ENCODE data around the gene LTBP1.

LTBP1 gene

DNA sequence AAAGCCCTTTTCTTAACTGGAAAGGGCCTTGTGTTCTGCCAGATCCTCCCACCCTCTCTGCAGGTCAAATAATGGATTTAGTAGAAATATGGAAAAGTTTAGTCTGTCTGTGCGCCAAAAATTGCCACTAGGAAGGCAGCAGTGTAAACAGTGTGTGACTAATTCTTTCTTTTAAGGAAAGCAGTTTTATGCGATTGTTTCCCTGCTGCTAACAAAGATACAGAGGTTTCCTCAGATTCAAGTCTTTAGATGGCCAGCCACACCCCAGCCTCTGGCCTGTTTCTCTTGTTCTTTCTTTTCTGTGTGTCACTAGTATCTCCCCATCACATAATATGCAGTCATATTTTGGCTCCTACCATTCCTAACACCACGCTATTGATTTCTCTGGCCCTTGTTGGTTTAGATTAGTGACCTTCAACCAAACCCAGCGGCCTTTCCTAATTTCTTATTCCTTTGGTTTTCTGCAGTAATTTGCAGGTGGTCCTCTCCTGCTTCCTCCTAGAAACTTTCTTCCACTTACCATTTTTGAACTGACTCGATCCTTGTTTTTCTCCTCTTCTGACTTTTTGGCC lies 157.4 kb downstream of the LTBP1 start:
- H3K9ac ChIP-seq (ENCODE audit: low read length) = peak overlapping the region; percentile 52
- no peak overlapping the region for H2AK5ac ChIP-seq (ENCODE audit: low read length, severe bottlenecking)
- H3K79me1 ChIP-seq (replicated peaks; ENCODE audit: low read length, poor library complexity, severe bottlenecking) = no peaks in the 10 kb centered on the region
- H3K4ac ChIP-seq (ENCODE audit: low read depth in 1 of 2, low read length in 2 of 2) = peak overlapping the region; percentile 10 to 22
- DNase-seq = peak; percentile 74
- peak overlapping the region; percentile 50 for H2BK120ac ChIP-seq (ENCODE audit: low read depth, low read length)
- no peaks in the 10 kb centered on the region for H3K27me3 ChIP-seq (ENCODE audit: control insufficient read depth in 1 of 2, insufficient read depth in 1 of 2, low read length in 2 of 2)
- no peak overlapping the region for H2AFZ ChIP-seq (ENCODE audit: low read depth, low read length)
- no peaks in the 10 kb centered on the region for H3K9me3 ChIP-seq (ENCODE audit: control insufficient read depth, low read length)
- WGBS = 55% methylated on average over 5 of the region's 5 CpGs
- no peak overlapping the region for H2BK15ac ChIP-seq (ENCODE audit: low read depth, poor library complexity, severe bottlenecking)
- H4K91ac ChIP-seq (ENCODE audit: low read length) = no peak overlapping the region
- H3K27ac ChIP-seq (ENCODE audit: low read length, poor library complexity, severe bottlenecking) = no peak overlapping the region
- H3K14ac ChIP-seq (ENCODE audit: low read length in 2 of 2) = no peak overlapping the region
- H3K18ac ChIP-seq (ENCODE audit: low read depth in 1 of 2, low read length in 2 of 2) = peak overlapping the region in 1 of 2 experiments; percentile 91
- no peak overlapping the region for H3K4me3 ChIP-seq (ENCODE audit: insufficient read depth in 1 of 2, low read depth in 1 of 2, low read length in 2 of 2)
- H2BK12ac ChIP-seq (ENCODE audit: low read length in 2 of 2) = peak overlapping the region in 1 of 2 experiments; percentile 29
- H3K4me2 ChIP-seq (ENCODE audit: low read length, poor library complexity, severe bottlenecking) = no peak overlapping the region
- no peak overlapping the region for H3K23ac ChIP-seq (ENCODE audit: low read length in 2 of 2)
- H2BK5ac ChIP-seq (ENCODE audit: low read depth, low read length, poor library complexity, severe bottlenecking) = no peak overlapping the region
- peaks cover 4% of the 10 kb centered on the region for H3K4me1 ChIP-seq (ENCODE audit: control insufficient read depth, insufficient read depth, low read depth, low read length)
- no peak overlapping the region for H4K8ac ChIP-seq (ENCODE audit: low read length)
- H3K36me3 ChIP-seq (ENCODE audit: control insufficient read depth in 1 of 2, insufficient read depth in 2 of 2, low read depth in 1 of 2, low read length in 2 of 2) = no peaks in the 10 kb centered on the region

DNA sequence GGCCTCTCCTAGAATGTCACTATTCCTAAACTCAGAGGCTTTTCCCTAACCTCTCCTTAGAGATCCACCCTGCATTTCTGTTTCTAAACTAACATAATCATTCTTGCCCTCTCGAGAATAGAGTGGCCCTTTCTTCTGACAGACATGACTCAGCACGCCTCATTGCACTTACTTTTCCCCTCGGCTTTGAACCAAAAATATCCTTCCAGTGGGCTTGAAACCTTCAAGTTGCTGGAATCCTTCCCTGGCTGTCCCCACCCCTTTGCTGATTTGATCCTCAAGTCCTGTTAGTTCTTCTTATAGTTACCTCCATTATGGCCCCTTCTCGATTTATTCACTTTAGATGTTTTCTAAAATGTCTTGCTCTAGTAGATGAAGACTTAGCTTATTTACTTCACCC lies 158.0 kb downstream of the LTBP1 start:
- no peaks in the 10 kb centered on the region for H3K36me3 ChIP-seq (ENCODE audit: control insufficient read depth in 1 of 2, insufficient read depth in 2 of 2, low read depth in 1 of 2, low read length in 2 of 2)
- no peak overlapping the region for H2AFZ ChIP-seq (ENCODE audit: low read depth, low read length)
- peaks cover 4% of the 10 kb centered on the region for H3K4me1 ChIP-seq (ENCODE audit: control insufficient read depth, insufficient read depth, low read depth, low read length)
- WGBS = 5% methylated on average over 3 of the region's 4 CpGs
- peak; percentile 81 for DNase-seq
- H3K9ac ChIP-seq (ENCODE audit: low read length) = peak overlapping the region; percentile 52
- no peak overlapping the region for H2BK15ac ChIP-seq (ENCODE audit: low read depth, poor library complexity, severe bottlenecking)
- H3K4ac ChIP-seq (ENCODE audit: low read depth in 1 of 2, low read length in 2 of 2) = no peak overlapping the region
- H3K79me1 ChIP-seq (replicated peaks; ENCODE audit: low read length, poor library complexity, severe bottlenecking) = no peaks in the 10 kb centered on the region
- H3K14ac ChIP-seq (ENCODE audit: low read length in 2 of 2) = no peak overlapping the region
- peak overlapping the region; percentile 74 for H2BK120ac ChIP-seq (ENCODE audit: low read depth, low read length)
- no peak overlapping the region for H3K4me3 ChIP-seq (ENCODE audit: insufficient read depth in 1 of 2, low read depth in 1 of 2, low read length in 2 of 2)
- H4K91ac ChIP-seq (ENCODE audit: low read length) = no peak overlapping the region
- peak overlapping the region in 1 of 2 experiments; percentile 38 for H2BK12ac ChIP-seq (ENCODE audit: low read length in 2 of 2)
- peak overlapping the region in 1 of 2 experiments; percentile 73 for H3K18ac ChIP-seq (ENCODE audit: low read depth in 1 of 2, low read length in 2 of 2)
- H3K4me2 ChIP-seq (ENCODE audit: low read length, poor library complexity, severe bottlenecking) = no peak overlapping the region
- H2AK5ac ChIP-seq (ENCODE audit: low read length, severe bottlenecking) = no peak overlapping the region
- no peaks in the 10 kb centered on the region for H3K27me3 ChIP-seq (ENCODE audit: control insufficient read depth in 1 of 2, insufficient read depth in 1 of 2, low read length in 2 of 2)
- H3K23ac ChIP-seq (ENCODE audit: low read length in 2 of 2) = no peak overlapping the region
- peak overlapping the region; percentile 43 for H4K8ac ChIP-seq (ENCODE audit: low read length)
- H3K9me3 ChIP-seq (ENCODE audit: control insufficient read depth, low read length) = no peaks in the 10 kb centered on the region
- no peak overlapping the region for H2BK5ac ChIP-seq (ENCODE audit: low read depth, low read length, poor library complexity, severe bottlenecking)
- no peak overlapping the region for H3K27ac ChIP-seq (ENCODE audit: low read length, poor library complexity, severe bottlenecking)

DNA sequence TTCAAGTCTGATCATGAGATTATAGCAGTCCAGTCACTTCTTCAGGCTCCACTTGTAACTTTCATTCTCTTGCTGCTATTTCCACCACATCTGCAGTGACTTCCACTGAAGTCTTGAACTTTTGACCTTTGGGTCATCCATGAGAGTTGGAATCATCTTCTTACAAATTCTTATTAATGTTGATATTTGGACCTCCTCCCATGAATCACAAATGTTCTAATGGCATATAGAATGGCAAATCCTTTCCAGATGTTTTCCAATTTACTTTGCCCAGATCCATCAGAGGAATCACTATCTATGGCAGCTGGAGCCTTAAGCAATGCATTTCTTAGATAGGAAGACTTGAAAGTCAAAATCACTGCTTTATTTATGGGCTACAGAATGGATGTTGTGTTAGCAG lies 159.4 kb downstream of the LTBP1 start:
- Histone ChIP-seq H3K9me3 (ENCODE audit: control insufficient read depth, low read length) (no peaks in the 10 kb centered on the region), H3K9ac (ENCODE audit: low read length) (no peak overlapping the region), H3K27me3 (ENCODE audit: control insufficient read depth in 1 of 2, insufficient read depth in 1 of 2, low read length in 2 of 2) (no peaks in the 10 kb centered on the region), H3K4ac (ENCODE audit: low read depth in 1 of 2, low read length in 2 of 2) (no peak overlapping the region), H2BK15ac (ENCODE audit: low read depth, poor library complexity, severe bottlenecking) (no peak overlapping the region), H3K23ac (ENCODE audit: low read length in 2 of 2) (no peak overlapping the region), H3K4me3 (ENCODE audit: insufficient read depth in 1 of 2, low read depth in 1 of 2, low read length in 2 of 2) (no peak overlapping the region), H3K4me2 (ENCODE audit: low read length, poor library complexity, severe bottlenecking) (no peak overlapping the region), H3K4me1 (ENCODE audit: control insufficient read depth, insufficient read depth, low read depth, low read length) (peaks cover 5% of the 10 kb centered on the region), H3K14ac (ENCODE audit: low read length in 2 of 2) (no peak overlapping the region), H4K91ac (ENCODE audit: low read length) (no peak overlapping the region), H2AFZ (ENCODE audit: low read depth, low read length) (no peak overlapping the region), H4K8ac (ENCODE audit: low read length) (no peak overlapping the region), H2AK5ac (ENCODE audit: low read length, severe bottlenecking) (no peak overlapping the region), H3K18ac (ENCODE audit: low read depth in 1 of 2, low read length in 2 of 2) (no peak overlapping the region), H3K79me1 (replicated peaks; ENCODE audit: low read length, poor library complexity, severe bottlenecking) (no peaks in the 10 kb centered on the region), H2BK5ac (ENCODE audit: low read depth, low read length, poor library complexity, severe bottlenecking) (no peak overlapping the region), H3K36me3 (ENCODE audit: control insufficient read depth in 1 of 2, insufficient read depth in 2 of 2, low read depth in 1 of 2, low read length in 2 of 2) (no peaks in the 10 kb centered on the region), H2BK12ac (ENCODE audit: low read length in 2 of 2) (no peak overlapping the region), H3K27ac (ENCODE audit: low read length, poor library complexity, severe bottlenecking) (no peak overlapping the region), H2BK120ac (ENCODE audit: low read depth, low read length) (no peak overlapping the region)
- no peak for DNase-seq

DNA sequence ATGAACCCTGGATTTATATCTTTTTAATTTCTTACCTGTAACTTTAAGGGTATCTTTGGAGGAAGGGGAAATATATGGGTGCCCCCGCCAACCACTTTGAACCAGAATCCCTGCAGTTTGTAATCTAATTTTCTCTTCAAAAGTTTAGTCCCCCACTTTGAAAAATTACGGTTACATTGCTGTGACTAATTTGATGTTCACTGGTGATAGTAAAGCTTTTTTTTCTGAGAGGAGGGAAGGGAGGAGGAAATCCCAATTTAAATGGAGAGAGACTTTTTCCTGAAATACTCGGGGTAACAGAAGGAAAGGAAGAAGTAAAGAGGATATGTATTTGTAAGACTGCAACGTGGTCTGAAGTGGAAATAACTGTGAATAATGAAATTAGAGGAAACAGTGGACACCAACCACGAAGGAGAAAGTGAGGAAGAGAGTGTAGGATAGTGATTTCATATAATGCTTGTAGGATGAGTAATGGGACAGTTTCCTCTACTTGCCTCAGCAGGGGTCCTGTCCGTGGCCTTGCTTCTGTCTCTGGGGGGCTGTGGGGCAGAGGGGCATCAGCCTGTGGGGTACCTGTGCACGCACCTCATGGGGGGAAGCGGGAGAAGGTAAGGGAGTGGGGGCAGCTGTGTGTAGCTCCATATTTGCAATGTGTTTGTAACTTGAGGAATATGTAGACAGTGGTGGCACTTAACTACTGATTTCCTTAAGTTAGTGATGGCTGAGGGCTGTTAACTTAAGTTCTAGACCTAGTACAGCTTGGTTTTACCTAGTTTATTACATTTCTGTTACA lies 161.1 kb downstream of the LTBP1 start:
- H2AK5ac ChIP-seq (ENCODE audit: low read length, severe bottlenecking) = no peak overlapping the region
- H3K4me3 ChIP-seq (ENCODE audit: insufficient read depth in 1 of 2, low read depth in 1 of 2, low read length in 2 of 2) = no peak overlapping the region
- peak overlapping the region in 1 of 2 experiments; percentile 79 for H3K14ac ChIP-seq (ENCODE audit: low read length in 2 of 2)
- no peaks in the 10 kb centered on the region for H3K79me1 ChIP-seq (replicated peaks; ENCODE audit: low read length, poor library complexity, severe bottlenecking)
- H3K23ac ChIP-seq (ENCODE audit: low read length in 2 of 2) = no peak overlapping the region
- peak overlapping the region; percentile 85 for H4K8ac ChIP-seq (ENCODE audit: low read length)
- H3K18ac ChIP-seq (ENCODE audit: low read depth in 1 of 2, low read length in 2 of 2) = peak overlapping the region in 1 of 2 experiments; percentile 92
- H3K4me2 ChIP-seq (ENCODE audit: low read length, poor library complexity, severe bottlenecking) = no peak overlapping the region
- WGBS = 40% methylated on average over 7 of the region's 8 CpGs
- H3K27me3 ChIP-seq (ENCODE audit: control insufficient read depth in 1 of 2, insufficient read depth in 1 of 2, low read length in 2 of 2) = no peaks in the 10 kb centered on the region
- DNase-seq = peak; percentile 68
- H4K91ac ChIP-seq (ENCODE audit: low read length) = peak overlapping the region; percentile 92
- no peak overlapping the region for H3K9ac ChIP-seq (ENCODE audit: low read length)
- H3K4ac ChIP-seq (ENCODE audit: low read depth in 1 of 2, low read length in 2 of 2) = peak overlapping the region; percentile 62 to 82
- no peaks in the 10 kb centered on the region for H3K36me3 ChIP-seq (ENCODE audit: control insufficient read depth in 1 of 2, insufficient read depth in 2 of 2, low read depth in 1 of 2, low read length in 2 of 2)
- H2BK15ac ChIP-seq (ENCODE audit: low read depth, poor library complexity, severe bottlenecking) = no peak overlapping the region
- peaks cover 7% of the 10 kb centered on the region for H3K4me1 ChIP-seq (ENCODE audit: control insufficient read depth, insufficient read depth, low read depth, low read length)
- H2BK120ac ChIP-seq (ENCODE audit: low read depth, low read length) = peak overlapping the region; percentile 44
- H2AFZ ChIP-seq (ENCODE audit: low read depth, low read length) = no peak overlapping the region
- peak overlapping the region; percentile 69 to 71 for H2BK12ac ChIP-seq (ENCODE audit: low read length in 2 of 2)
- H3K9me3 ChIP-seq (ENCODE audit: control insufficient read depth, low read length) = no peaks in the 10 kb centered on the region
- no peak overlapping the region for H2BK5ac ChIP-seq (ENCODE audit: low read depth, low read length, poor library complexity, severe bottlenecking)
- no peak overlapping the region for H3K27ac ChIP-seq (ENCODE audit: low read length, poor library complexity, severe bottlenecking)
